RWPE1 (cell line): ENCODE measurements around the gene SLC13A2.

Experiments
- CTCF ChIA-PET: fragments of 350-600 bp; sonication (Branson Sonifier 250); formaldehyde crosslinking; extraction: SDS; loops from one replicate; lab custom pipeline; 2021; lab: Yijun Ruan, JAX
- POLR2A ChIA-PET: fragments of 400-600 bp; formaldehyde crosslinking; extraction: SDS; loops from one replicate; lab custom pipeline; 2020; ENCODE audit warnings: antibody characterized with exemption; ENCODE audit not compliant: low non-redundant PET; lab: Yijun Ruan, JAX
- DNase-seq: peaks from one replicate; pipeline ENCODE4 v3.0.0; 2012; ENCODE audit warnings: low spot score
- H3K27ac ChIP-seq: fragments of 450-650 bp; 2 replicates; pipeline ENCODE4 v1.5.1; 2017
- TF ChIP-seq, protein P1 (sequence below): fragments of 450-650 bp; conservative IDR thresholded peaks from 2 replicates; pipeline ENCODE4 v1.5.1; 2017; ENCODE audit warnings: low read depth, mild to moderate bottlenecking

Gene SLC13A2

GRCh38 chr17:28524476-28525424 is 51.3 kb downstream of the SLC13A2 start:
- H3K27ac ChIP-seq: peak overlapping the region; percentile 80
- ChIA-PET CTCF (no interaction called here), POLR2A (no interaction called here)
- TF ChIP-seq, protein P1, sequence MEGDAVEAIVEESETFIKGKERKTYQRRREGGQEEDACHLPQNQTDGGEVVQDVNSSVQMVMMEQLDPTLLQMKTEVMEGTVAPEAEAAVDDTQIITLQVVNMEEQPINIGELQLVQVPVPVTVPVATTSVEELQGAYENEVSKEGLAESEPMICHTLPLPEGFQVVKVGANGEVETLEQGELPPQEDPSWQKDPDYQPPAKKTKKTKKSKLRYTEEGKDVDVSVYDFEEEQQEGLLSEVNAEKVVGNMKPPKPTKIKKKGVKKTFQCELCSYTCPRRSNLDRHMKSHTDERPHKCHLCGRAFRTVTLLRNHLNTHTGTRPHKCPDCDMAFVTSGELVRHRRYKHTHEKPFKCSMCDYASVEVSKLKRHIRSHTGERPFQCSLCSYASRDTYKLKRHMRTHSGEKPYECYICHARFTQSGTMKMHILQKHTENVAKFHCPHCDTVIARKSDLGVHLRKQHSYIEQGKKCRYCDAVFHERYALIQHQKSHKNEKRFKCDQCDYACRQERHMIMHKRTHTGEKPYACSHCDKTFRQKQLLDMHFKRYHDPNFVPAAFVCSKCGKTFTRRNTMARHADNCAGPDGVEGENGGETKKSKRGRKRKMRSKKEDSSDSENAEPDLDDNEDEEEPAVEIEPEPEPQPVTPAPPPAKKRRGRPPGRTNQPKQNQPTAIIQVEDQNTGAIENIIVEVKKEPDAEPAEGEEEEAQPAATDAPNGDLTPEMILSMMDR: no peak
- DNase-seq: peak; percentile 70

DNA sequence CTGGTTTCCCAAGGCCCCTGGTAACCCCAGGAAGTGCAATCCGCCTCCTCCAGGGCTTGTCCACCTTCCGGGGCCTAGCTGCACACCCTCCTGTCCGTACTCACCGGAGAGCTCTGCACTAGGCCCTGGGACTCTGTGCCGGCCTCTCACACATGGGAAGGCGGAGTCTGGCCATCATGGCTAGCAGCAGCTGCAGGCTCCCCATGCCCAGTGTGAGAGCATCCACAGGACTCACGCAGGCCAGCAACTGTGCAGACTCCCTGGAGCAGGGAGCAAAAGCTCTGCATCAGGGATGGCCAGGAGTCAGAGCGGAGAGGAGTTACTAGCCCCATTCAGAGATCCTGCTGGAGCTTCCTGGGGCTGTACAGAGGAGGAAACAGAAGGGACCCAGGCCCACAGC is 52.9 kb downstream of the SLC13A2 start:
- H3K27ac ChIP-seq: peak overlapping the region; percentile 80
- ChIA-PET CTCF (no interaction called here), POLR2A (no interaction called here)

DNA sequence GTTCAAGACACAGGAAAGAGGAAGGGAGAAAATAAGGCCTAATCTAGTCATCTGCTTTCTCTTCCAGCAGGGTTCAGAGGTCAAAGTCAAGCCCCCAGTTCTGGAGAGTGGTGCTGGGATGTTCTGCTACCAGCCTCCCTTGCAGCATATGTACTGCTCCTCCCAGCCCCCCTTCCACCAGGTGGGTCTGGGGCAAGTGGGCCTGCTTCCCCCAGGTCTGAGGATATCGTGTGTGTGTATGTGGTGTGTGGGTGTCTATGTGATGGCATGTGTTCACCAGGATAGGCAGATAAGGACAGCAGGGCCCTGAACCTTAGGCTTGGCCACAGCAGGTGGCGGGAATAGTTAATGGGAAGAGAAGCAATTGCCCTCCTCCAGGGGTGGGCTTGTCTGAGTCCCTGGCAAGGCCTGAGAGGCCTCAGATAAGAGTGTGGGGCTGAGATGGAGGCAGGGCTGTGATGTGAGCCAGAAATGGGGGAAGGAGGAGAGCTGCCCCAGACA is 53.8 kb downstream of the SLC13A2 start:
- H3K27ac ChIP-seq: peak overlapping the region; percentile 80
- no peak for DNase-seq
- ChIA-PET CTCF (no interaction called here), POLR2A (interaction anchor here (1.0 kb wide), 1 partner anchor 20 kb away, joined by 8 read pairs; the partner anchor contains the start of gene FOXN1)
- TF ChIP-seq, protein P1: no peak

More for the DNA sequence above, 52.9 kb downstream of the SLC13A2 start:
- no peak for DNase-seq
- TF ChIP-seq, protein P1: no peak

GRCh38 chr17:28527859-28528258 is 54.4 kb downstream of the SLC13A2 start:
- TF ChIP-seq, protein P1: no peak
- peak; percentile 50 for DNase-seq
- H3K27ac ChIP-seq: peak overlapping the region; percentile 80
- ChIA-PET POLR2A (interaction anchor here (1.0 kb wide), 1 partner anchor 21 kb away, joined by 8 read pairs; the partner anchor contains the start of gene FOXN1), CTCF (interaction anchor here (1.6 kb wide), 1 partner anchor 33 kb away, joined by 4 read pairs; no protein-coding TSS in a partner anchor)

- DNase-seq: peak; percentile 49
- CTCF ChIA-PET: interaction anchor here (1.1 to 1.6 kb wide), 2 partner anchors 34 to 295 kb away, joined by 3 to 4 read pairs; no protein-coding TSS in a partner anchor
- POLR2A ChIA-PET: interaction anchor here (1.0 kb wide), 1 partner anchor 22 kb away, joined by 8 read pairs; the partner anchor contains the start of gene FOXN1
Observed at GRCh38 chr17:28528327-28529012, 55.0 kb downstream of the SLC13A2 start.

More at GRCh38 chr17:28528327-28529012, 55.0 kb downstream of the SLC13A2 start:
- TF ChIP-seq, protein P1: no peak
- H3K27ac ChIP-seq: peak overlapping the region; percentile 80
